HG03460 (cell line): ENCODE data around the gene CELSR1.

Experiments used
- ATAC-seq: cut with Tn5 transposase; IDR thresholded peaks from one replicate; pipeline ENCODE4 v1.9.1; 2021; ENCODE audit not compliant: unreplicated experiment

Gene CELSR1

DNA sequence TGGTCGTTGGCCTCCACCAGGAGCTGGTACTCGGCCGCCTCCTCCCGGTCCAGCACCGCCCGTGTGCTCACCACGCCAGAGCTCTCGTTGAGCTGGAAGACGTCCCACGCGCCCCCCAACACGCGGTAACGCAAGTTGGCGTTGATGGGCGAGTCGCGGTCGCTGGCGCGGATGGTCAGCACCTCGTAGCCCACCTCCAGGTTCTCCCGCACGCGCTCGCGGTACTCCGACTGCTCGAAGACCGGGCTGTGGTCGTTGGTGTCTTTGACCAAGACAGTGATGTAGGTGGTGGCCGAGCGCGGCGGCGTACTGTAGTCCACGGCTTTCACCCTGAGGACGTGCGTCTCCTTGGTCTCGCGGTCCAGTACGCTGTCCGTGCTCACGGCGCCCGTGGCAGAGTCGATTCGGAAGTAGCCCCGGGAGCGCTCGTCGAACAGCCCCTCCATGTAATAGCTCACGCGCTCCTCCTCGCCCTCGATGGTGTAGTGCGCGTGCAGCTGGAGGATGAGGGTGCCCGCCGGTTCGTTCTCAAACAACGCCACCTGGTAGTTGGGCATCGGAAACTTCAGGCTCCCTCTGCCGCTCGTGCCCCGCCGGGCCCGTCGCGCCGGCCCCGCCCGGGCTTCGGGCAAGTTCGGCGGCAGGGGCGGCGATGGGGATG, 1.4 kb downstream of the CELSR1 start:
- ATAC-seq, result no peak

DNA sequence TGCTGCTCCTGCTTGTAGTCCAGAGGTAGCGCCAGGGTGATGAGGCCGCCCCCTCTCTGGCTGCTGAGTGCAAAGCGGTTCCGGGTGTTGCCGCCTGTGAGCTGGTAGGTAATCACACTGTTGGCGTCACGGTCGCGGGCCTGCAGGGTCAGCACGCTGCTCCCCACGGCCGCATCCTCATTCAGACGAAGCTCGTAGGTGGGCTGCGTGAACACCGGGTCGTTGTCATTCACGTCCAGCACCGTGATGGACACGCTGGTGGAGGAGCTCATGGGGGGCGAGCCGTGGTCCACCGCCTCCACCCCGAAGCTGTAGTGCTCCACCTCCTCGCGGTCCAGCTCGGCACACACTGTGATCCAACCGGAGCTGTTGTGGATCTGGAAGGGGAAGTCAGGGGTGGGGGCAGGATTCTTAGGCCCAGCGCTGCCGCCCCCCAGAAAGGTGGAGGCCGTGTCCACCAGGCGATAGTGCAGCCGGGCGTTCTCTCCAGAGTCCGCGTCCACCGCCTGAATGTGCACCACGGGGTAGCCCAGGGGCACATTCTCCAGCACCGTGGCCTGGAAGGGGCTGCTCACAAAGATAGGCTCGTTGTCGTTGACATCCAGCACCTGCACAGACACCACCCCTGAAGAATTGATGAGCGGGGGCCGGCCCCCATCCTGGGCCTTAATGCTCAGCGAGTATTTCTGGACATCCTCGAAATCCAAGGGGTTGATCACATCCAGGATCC, 2.4 kb downstream of the CELSR1 start:
- no peak for ATAC-seq

GRCh38 chr22:46534177-46534776, 3.1 kb downstream of the CELSR1 start:
- ATAC-seq, result no peak

- no peak for ATAC-seq
These were observed 4.2 kb downstream of the CELSR1 start for GRCh38 chr22:46533070-46533833.

- ATAC-seq, result no peak
These were observed 5.0 kb downstream of the CELSR1 start for GRCh38 chr22:46532416-46532815.

GRCh38 chr22:46531581-46532175, 5.7 kb downstream of the CELSR1 start:
- ATAC-seq, result no peak

GRCh38 chr22:46528121-46528610, 9.3 kb downstream of the CELSR1 start:
- no peak for ATAC-seq

DNA sequence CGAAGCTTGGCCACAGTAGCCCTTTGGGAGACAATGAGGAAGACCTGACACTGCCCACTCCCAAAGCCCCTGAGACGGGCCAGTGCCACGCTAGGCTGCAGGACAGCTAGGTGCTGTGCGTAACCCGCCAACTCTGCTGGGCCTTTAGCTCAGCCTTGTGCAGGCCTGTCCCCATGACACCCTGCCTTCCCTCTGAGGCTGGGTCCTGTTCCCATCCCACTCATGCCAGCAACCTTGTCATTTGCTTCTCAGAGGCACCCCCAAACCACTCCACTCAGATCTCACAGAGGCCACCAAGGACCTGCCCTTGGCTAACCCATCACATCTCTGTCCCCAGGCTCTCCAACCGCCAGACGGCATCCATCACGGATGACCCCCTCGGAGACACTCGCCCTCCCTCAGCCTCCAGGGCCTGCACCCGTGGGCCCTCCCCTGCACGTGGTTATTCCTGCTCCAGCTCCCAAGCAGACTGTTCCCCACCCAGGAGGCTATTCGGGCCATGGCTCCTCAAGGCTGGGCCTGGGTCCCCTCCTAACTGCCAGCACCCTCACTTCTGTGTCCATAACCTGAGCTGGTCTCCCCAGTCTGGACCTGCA, 11.1 kb downstream of the CELSR1 start:
- no peak for ATAC-seq

GRCh38 chr22:46525389-46526243, 11.8 kb downstream of the CELSR1 start:
- ATAC-seq, result no peak

- no peak for ATAC-seq
These were observed 13.1 kb downstream of the CELSR1 start for GRCh38 chr22:46524203-46524740.

DNA sequence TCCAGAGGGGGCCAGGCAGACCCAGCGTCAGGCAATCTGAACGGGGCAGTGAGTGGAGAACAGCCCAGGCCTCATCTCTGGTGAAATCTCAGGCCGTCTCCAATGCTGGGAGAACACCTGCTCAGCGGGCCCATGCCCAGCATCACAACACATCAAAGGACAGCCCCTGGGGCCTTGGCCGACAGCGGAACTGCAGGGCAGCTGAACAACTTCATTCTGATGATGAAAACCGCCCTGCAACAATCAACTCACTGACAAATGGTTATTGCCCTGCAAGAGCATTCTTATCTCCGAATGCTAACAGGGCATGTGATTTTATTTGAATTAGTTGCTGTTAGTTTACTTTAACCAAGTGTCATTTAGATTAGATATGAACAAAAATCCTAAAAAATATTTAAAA, 14.6 kb downstream of the CELSR1 start:
- no peak for ATAC-seq

DNA sequence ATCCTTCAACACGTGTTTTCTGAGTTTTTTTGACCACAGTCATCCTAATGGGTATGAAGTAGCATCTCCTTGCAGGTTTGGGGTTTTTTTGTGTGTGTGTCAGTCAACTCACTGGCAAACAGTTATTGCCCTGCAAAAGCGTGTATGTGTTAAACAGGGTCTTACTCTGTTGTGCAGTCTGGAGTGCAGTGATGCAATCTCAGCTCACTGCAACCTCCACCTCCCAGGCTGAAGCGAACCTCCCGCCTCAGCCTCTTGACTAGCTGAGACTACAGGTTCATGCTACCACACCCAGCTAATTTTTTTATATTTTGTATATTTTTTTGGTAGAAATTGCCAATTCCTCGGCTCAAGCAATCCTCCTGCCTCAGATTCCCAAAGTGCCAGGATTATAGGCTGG, 15.4 kb downstream of the CELSR1 start:
- no peak for ATAC-seq

- no peak for ATAC-seq
These were observed 16.5 kb downstream of the CELSR1 start for GRCh38 chr22:46520880-46521279.

- no peak for ATAC-seq
These were observed 18.0 kb downstream of the CELSR1 start for GRCh38 chr22:46519377-46519776.

GRCh38 chr22:46518542-46519325, 18.7 kb downstream of the CELSR1 start:
- no peak for ATAC-seq

- no peak for ATAC-seq
These were observed 19.4 kb downstream of the CELSR1 start for GRCh38 chr22:46518038-46518437.

GRCh38 chr22:46517255-46517761, 20.1 kb downstream of the CELSR1 start:
- ATAC-seq, result no peak

- no peak for ATAC-seq
These were observed 20.8 kb downstream of the CELSR1 start for GRCh38 chr22:46516638-46517037.
